Measurements from ENCODE around the gene RTL5. TPM values are rescaled to one million over a fixed set of nuclear protein-coding genes. Genes with fewer than 3 reads are reported as not detected.

RTL5 gene
- total RNA-seq, 1 donor from 2014 or later, result 2.5 TPM

DNA sequence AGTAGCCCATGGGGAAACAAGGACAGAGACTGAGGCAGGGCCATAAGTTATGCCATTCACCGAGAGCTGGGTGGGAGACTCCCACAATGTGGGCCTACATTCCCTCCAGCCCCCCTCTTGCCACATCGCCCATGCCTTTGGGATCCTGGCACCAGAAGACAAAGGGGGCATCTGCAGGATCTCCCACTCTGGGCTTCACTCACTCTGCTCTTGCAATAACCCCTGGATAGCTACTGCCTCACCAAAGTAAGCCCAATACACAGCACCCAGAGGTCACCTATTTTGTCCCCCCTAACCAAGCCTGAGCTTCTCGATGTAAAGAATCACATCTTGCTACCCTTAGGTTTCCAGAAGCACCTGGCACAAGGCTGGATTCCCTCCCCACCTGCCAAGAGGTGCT lies 741 bp upstream of the RTL5 start:
- no peak for DNase-seq
- intact Hi-C loops (cut with micrococcal nuclease), result no loop called here

GRCh38 chrX:72130762-72131250 lies 909 bp downstream of the RTL5 start:
- ATAC-seq, result no peak
- peak; percentile 29 for DNase-seq
- intact Hi-C loops (cut with micrococcal nuclease), result no loop called here

More for the DNA sequence above, 741 bp upstream of the RTL5 start:
- ATAC-seq, result no peak

DNA sequence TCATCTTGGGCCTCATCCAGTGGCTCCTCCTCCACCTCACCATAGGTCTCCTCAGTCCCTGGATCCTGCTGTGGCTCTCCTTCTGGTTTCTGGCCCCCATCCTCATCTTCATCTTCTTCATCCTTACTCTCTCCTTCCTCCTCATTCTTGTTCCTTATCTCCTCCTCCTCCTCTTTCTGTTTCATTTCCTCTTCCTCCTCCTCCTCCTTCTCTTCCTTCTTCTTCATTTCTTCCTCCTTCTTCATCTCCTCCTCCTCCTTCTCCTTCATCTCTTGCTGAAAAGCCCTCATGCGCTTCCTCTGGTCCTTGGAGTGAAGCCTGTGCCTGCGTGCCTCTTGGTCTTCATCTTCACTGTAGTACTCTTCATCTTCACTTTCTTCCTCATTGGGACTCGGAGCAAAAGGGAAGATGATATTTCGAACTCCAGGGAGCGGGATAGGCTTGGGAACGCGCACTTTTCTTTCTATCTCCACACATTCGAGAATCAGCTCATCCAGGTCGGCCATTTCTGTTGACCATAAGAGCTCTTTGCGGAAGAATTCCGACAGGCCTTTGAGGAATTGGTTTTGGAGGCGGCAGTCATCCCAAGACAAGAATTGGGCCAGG lies 1.5 kb downstream of the RTL5 start:
- intact Hi-C loops (cut with micrococcal nuclease), result no loop called here

DNA sequence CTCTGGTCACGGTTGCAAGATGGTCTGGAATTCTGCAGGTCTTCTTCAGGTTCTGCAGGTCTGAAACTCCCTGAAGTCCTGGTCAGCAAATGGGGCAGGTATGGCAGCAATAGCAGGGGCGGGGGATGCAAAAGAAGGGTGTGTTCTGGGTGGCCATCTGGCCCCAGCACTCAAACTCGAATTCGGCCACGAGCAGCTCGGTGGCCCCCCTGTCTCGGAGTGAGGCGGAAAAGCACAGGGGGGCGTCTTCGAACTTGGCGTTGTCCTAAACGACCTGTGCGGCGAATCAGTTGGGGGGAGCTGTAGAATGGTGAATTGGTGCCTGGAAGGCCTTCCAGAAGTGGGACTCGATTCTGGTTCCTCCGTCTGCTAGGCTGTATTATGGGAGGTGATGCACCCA lies 2.1 kb downstream of the RTL5 start:
- intact Hi-C loops (cut with micrococcal nuclease), result loop anchor here (10.0 kb wide), 1 partner anchor 105 kb away; no protein-coding TSS in a partner anchor
- DNase-seq, result no peak
- ATAC-seq, result no peak

More for the DNA sequence above, 1.5 kb downstream of the RTL5 start:
- ATAC-seq, result no peak
- DNase-seq, result no peak

- intact Hi-C loops (cut with micrococcal nuclease), result loop anchor here (10.0 kb wide), 1 partner anchor 104 kb away; no protein-coding TSS in a partner anchor
- DNase-seq (no peak), ATAC-seq (no peak)
Observed at GRCh38 chrX:72128881-72129280, 2.8 kb downstream of the RTL5 start.

GRCh38 chrX:72128183-72128834 lies 3.4 kb downstream of the RTL5 start:
- intact Hi-C loops (cut with micrococcal nuclease), result loop anchor here (10.0 kb wide), 1 partner anchor 104 kb away; no protein-coding TSS in a partner anchor
- ATAC-seq, result no peak
- DNase-seq, result no peak

GRCh38 chrX:72127332-72127731 lies 4.4 kb downstream of the RTL5 start:
- intact Hi-C loops (cut with micrococcal nuclease), result loop anchor here (10.0 kb wide), 1 partner anchor 103 kb away; no protein-coding TSS in a partner anchor
- ATAC-seq, result no peak
- DNase-seq, result no peak

DNA sequence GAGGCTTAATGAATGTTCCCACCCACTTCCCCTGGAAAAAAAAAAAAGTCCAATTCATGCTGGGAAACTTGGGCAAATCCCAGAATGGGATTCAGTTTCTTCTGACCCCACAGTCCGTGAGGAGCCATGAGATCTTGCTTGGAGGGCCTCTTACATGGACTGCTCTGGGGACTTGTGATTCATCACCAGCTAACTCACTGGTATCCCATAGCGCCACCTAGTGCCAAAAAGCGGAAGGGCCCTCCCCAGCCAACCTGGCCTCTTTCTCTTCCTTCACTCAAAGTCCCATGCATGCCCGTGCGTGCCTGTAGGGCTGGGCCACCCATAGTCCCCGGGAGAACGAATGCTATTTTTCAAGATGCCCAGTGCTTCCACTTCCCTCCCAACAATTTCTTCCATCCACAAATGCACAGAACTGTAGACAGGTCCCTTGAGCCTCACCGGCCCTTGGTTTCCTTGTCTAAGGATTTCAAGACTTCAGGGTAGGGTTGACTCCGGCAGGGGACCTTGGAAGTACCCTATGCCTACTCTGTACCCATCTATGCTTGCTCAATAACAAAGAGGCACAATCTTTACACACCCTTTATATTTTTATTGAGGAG lies 5.1 kb downstream of the RTL5 start:
- intact Hi-C loops (cut with micrococcal nuclease), result loop anchor here (10.0 kb wide), 1 partner anchor 102 kb away; no protein-coding TSS in a partner anchor
- DNase-seq (peak; percentile 85), ATAC-seq (peak; percentile 87)

DNA sequence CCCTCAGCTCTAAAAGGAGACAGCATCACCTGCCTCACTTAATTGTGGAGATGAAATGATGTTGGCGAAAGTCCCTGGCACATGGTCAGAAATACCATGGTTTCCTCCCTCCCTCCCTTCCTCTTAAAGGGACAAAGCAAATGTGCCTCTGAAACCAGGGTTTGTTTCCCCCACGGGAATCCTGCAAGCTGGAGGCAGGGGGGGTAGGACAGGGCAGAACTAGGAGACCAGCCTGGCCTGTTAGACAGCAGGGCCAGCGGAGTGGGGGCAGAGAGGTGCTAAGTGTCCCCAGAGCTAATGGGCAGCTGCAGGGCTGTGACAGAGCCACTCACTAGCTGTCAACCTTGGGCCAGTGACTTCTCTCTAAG lies 5.7 kb downstream of the RTL5 start:
- DNase-seq (no peak), ATAC-seq (peak; percentile 14)
- intact Hi-C loops (cut with micrococcal nuclease), result loop anchor here (10.0 kb wide), 1 partner anchor 101 kb away; no protein-coding TSS in a partner anchor

- ATAC-seq, result no peak
- intact Hi-C loops (cut with micrococcal nuclease), result loop anchor here (10.0 kb wide), 1 partner anchor 101 kb away; no protein-coding TSS in a partner anchor
- no peak for DNase-seq
Observed at GRCh38 chrX:72125331-72126047, 6.2 kb downstream of the RTL5 start.

DNA sequence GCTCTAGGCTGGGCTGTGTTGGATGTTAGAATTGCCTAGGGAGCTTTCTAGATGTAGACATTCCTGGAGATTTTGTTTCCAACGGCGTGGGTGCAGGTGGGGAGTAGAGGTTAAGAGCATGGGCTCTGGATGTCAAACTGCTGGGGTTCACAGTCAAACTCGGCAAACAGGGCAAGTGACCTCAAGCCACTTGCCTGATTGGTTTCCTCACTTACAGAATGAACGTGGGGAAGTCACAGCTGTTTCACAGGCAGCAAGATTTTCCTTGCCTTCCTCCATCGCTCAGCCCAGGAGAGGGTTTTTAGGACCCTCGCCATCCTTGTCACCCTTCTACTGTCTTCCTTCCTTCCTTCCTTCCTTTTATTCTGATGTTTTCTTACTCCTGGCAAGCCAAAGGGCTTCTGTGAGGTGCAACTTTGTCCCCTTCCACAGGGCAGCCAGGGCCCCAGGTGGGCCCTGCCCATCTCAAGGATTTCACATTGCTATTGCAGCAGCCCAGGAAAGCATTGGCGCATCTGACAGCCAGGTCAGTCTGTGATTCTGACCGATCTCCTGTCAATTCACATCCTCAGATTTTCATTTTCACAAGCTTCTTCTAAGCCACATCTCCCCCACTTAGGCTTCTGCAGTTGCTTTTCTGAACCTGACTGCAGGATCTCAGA lies 7.0 kb downstream of the RTL5 start:
- no peak for ATAC-seq
- DNase-seq, result no peak
- intact Hi-C loops (cut with micrococcal nuclease), result loop anchor here (10.0 kb wide), 1 partner anchor 100 kb away; no protein-coding TSS in a partner anchor

GRCh38 chrX:72123471-72124185 lies 8.1 kb downstream of the RTL5 start:
- DNase-seq (peak; percentile 59), ATAC-seq (peak; percentile 38)
- intact Hi-C loops (cut with micrococcal nuclease), result loop anchor here (10.0 kb wide), 1 partner anchor 99 kb away; no protein-coding TSS in a partner anchor

GRCh38 chrX:72122621-72123337 lies 8.9 kb downstream of the RTL5 start:
- no peak for DNase-seq
- ATAC-seq, result no peak
- intact Hi-C loops (cut with micrococcal nuclease), result loop anchor here (10.0 kb wide), 1 partner anchor 98 kb away; no protein-coding TSS in a partner anchor

- ATAC-seq (peak; percentile 82), DNase-seq (peak; percentile 67)
- intact Hi-C loops (cut with micrococcal nuclease), result loop anchor here (10.0 kb wide), 1 partner anchor 97 kb away; no protein-coding TSS in a partner anchor
Observed at GRCh38 chrX:72121383-72121782, 10.3 kb downstream of the RTL5 start.

DNA sequence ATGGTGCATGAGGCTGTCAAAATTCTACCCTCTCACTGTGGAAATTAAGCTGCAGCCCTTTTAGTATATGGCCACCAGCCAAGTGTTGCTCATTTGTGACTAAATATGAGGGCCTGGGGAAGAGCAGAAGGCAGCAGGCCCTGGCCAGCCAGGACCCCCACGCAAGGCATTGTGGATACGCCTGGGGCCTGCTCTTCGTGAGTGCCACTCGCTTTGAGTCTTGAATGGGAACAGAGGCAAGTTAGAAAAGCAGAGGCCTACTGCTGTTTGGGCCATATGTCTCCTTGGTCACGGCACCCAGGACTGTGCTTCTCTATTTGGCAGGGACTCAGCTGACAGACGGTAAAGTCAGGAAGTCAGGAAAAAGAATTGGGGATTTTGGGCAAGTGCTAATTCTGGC lies 10.9 kb downstream of the RTL5 start:
- intact Hi-C loops (cut with micrococcal nuclease), result loop anchor here (10.0 kb wide), 1 partner anchor 96 kb away; no protein-coding TSS in a partner anchor
- DNase-seq, result no peak
- ATAC-seq, result peak; percentile 42

DNA sequence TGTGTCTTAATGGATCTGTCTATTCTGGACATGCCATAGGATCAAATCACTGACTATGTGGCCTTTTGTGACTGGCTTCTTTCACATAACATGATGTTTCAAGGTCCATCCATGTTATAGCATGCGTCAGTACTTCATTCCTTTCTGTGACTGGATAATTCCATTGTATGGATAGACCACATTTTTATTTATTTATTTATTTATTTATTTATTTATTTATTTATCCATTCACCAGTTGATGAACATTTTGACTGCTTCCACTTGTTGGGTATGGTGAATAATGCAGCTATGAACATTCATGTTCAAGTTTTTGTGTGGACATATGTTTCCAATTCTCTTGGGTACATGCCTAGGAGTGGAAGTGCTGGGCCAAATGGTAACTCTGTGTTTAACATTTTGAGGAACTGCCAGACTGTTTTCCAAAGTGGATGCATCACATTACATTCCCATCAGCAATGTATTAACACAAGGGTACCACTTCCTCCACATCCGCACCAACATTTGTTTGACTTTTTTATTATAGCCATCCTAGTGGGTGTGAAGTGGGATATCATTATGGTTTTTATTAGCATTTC lies 14.0 kb downstream of the RTL5 start:
- intact Hi-C loops (cut with micrococcal nuclease), result no loop called here
- no peak for ATAC-seq
- no peak for DNase-seq

- intact Hi-C loops (cut with micrococcal nuclease), result no loop called here
- DNase-seq (no peak), ATAC-seq (no peak)
Observed at GRCh38 chrX:72115380-72115779, 16.3 kb downstream of the RTL5 start.
